OCI-LY7 (cell line): ENCODE results near the gene SLC25A25. TPM values are rescaled to one million over a fixed set of nuclear protein-coding genes. Genes with fewer than 3 reads are reported as not detected.

Experiments
- BruUV-seq: library from RNA; stranded (reverse); fragments of 400-500 nt; replicated peaks from 2 replicates; lab custom pipeline; 2021; lab: Mats Ljungman, UMichigan
- CTCF ChIA-PET: fragments of 300-600 bp; sonication (Branson Sonifier 250); formaldehyde crosslinking; loops from one replicate; lab custom pipeline; 2022; ENCODE audit warnings: antibody characterized with exemption; ENCODE audit not compliant: unreplicated experiment; lab: Charles Lee
- POLR2A ChIA-PET: fragments of 300-600 bp; sonication (Branson Sonifier 250); formaldehyde crosslinking; loops from one replicate; lab custom pipeline; 2022; ENCODE audit warnings: antibody characterized with exemption; lab: Charles Lee
- DNase-seq: peaks from one replicate; pipeline ENCODE4 v3.0.0-alpha.2; 2015; ENCODE audit warnings: low spot score
- H2AFZ ChIP-seq: fragments of 200-600 bp; sonication (generic), shearing (Covaris generic); 2 replicates; pipeline ENCODE4 v1.6.1; 2014; ENCODE audit warnings: mild to moderate bottlenecking, antibody characterized with exemption, low read length, moderate library complexity
- H3K27ac ChIP-seq: fragments of 200-600 bp; sonication (generic); 2 replicates; pipeline ENCODE4 v1.5.1; 2014; ENCODE audit warnings: mixed run types, low read depth, mild to moderate bottlenecking, moderate library complexity, low read length, inconsistent platforms; ENCODE audit not compliant: poor library complexity, severe bottlenecking
- H3K36me3 ChIP-seq: fragments of 200-600 bp; sonication (generic); 2 replicates; pipeline ENCODE4 v1.6.1; 2014; ENCODE audit warnings: mild to moderate bottlenecking, antibody characterized with exemption, low read length, moderate library complexity, mixed read lengths; ENCODE audit not compliant: insufficient read depth
- H3K4me1 ChIP-seq: fragments of 200-600 bp; sonication (generic); 2 replicates; pipeline ENCODE4 v1.5.1; 2014; ENCODE audit warnings: mild to moderate bottlenecking, low read length; ENCODE audit not compliant: insufficient read depth, poor library complexity, severe bottlenecking
- H3K4me2 ChIP-seq: fragments of 200-600 bp; sonication (generic); 2 replicates; pipeline ENCODE4 v1.6.1; 2014; ENCODE audit warnings: mild to moderate bottlenecking, low read length
- H3K4me3 ChIP-seq: fragments of 200-600 bp; sonication (generic); 2 replicates; pipeline ENCODE4 v1.5.1; 2014; ENCODE audit warnings: mild to moderate bottlenecking, low read depth, low read length; ENCODE audit not compliant: poor library complexity, severe bottlenecking
- H3K79me2 ChIP-seq: fragments of 200-600 bp; sonication (generic); 2 replicates; pipeline ENCODE4 v1.6.1; 2016; ENCODE audit warnings: low read depth, mild to moderate bottlenecking, low read length, moderate library complexity, mixed read lengths; ENCODE audit not compliant: insufficient read depth
- H3K9me2 ChIP-seq: fragments of 200-600 bp; sonication (generic); 2 replicates; pipeline ENCODE4 v1.6.1; 2016; ENCODE audit warnings: mild to moderate bottlenecking, low read length, mixed read lengths; ENCODE audit not compliant: insufficient read depth
- H3K9me3 ChIP-seq: fragments of 200-600 bp; sonication (generic); 2 replicates; pipeline ENCODE4 v1.6.1; 2014; ENCODE audit warnings: mild to moderate bottlenecking, mixed run types, low read length, mixed read lengths
- H4K20me1 ChIP-seq: fragments of 200-600 bp; sonication (generic); 2 replicates; pipeline ENCODE4 v1.6.1; 2014; ENCODE audit warnings: mild to moderate bottlenecking, antibody characterized with exemption, low read length, moderate library complexity, mixed read lengths; ENCODE audit not compliant: insufficient read depth
- EZH2phosphoT487 ChIP-seq: fragments of 200-600 bp; sonication (generic); IDR thresholded peaks from 2 replicates; pipeline ENCODE4 v1.6.1; 2018; ENCODE audit warnings: low read depth, borderline replicate concordance, mild to moderate bottlenecking, mixed run types, antibody characterized with exemption, low read length, moderate library complexity, mixed read lengths
- intact Hi-C: fragments of 100-400 bp; cut with micrococcal nuclease; formaldehyde crosslinking; loops from one replicate; pipeline ENCODE4 v1.10.0; 2022; ENCODE audit not compliant: unreplicated experiment
- total RNA-seq, 2 experiments: library from RNA; depleted of rRNA in 1 of 2; stranded (reverse); fragments of >200 nt in 1 of 2; shearing (Covaris generic) in 1 of 2; gene quantifications; 2 replicates each; pipeline ENCODE4 v1.2.3, GENCODE V29; 2014 to 2022
- TF ChIP-seq, protein P1 (sequence below): fragments of 200-600 bp; sonication (generic); conservative IDR thresholded peaks from 2 replicates; pipeline ENCODE4 v1.5.1; 2014; ENCODE audit warnings: mild to moderate bottlenecking, antibody characterized with exemption, low read length, moderate library complexity, mixed read lengths

SLC25A25 gene
- total RNA-seq, 2 experiments from 2014 or later: 17.6 to 21.4 TPM

DNA sequence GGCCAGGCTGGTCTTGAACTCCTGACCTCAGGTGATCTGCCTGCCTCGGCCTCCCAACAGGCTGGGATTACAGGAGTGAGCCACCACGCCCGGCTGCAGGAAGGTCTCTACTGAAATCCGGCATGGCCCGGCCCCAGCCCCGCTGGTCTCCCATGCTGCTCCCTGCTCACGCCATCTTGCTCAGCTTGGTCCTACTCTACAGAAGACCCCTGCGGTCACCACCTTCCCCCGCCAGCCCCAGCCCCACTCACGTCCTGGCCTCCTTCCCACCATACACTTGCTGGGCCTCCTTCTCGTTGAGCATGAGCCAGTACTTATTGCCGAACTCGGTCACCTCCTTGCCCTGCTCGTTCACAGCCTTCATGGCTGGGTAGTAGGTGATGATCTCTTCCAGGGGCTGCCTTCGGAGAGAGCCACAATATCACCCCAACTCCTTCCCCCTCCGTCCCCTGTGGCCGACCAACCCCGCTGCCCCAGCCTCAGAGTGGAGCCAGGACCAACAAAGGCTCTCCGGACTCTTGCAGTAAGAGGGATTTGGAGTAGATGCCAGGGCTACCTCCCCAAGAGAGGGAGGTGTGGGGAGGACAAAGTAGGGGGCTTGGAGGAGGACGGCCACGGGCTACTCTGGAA, 55.5 kb downstream of the SLC25A25 start:
- ChIA-PET POLR2A (no interaction called here), CTCF (no interaction called here)
- no peak for TF ChIP-seq EZH2phosphoT487
- TF ChIP-seq, protein P1, sequence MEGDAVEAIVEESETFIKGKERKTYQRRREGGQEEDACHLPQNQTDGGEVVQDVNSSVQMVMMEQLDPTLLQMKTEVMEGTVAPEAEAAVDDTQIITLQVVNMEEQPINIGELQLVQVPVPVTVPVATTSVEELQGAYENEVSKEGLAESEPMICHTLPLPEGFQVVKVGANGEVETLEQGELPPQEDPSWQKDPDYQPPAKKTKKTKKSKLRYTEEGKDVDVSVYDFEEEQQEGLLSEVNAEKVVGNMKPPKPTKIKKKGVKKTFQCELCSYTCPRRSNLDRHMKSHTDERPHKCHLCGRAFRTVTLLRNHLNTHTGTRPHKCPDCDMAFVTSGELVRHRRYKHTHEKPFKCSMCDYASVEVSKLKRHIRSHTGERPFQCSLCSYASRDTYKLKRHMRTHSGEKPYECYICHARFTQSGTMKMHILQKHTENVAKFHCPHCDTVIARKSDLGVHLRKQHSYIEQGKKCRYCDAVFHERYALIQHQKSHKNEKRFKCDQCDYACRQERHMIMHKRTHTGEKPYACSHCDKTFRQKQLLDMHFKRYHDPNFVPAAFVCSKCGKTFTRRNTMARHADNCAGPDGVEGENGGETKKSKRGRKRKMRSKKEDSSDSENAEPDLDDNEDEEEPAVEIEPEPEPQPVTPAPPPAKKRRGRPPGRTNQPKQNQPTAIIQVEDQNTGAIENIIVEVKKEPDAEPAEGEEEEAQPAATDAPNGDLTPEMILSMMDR: no peak
- no TSS peak for BruUV-seq
- no peaks in the 10 kb centered on the region for H3K9me2 ChIP-seq
- 0 out of 2 replicates have a peak, but pooled peaks cover 7% of the 10 kb centered on the region for H4K20me1 ChIP-seq
- H3K9me3 ChIP-seq: no peaks in the 10 kb centered on the region
- no peak overlapping the region for H2AFZ ChIP-seq
- H3K4me2 ChIP-seq: no peak overlapping the region
- no peak for DNase-seq
- intact Hi-C loops: no loop called here
- H3K4me3 ChIP-seq: no peak overlapping the region
- peaks cover 24% of the 10 kb centered on the region for H3K79me2 ChIP-seq
- peaks cover 17% of the 10 kb centered on the region for H3K4me1 ChIP-seq
- peaks cover 55% of the 10 kb centered on the region for H3K36me3 ChIP-seq
- no peak overlapping the region for H3K27ac ChIP-seq

GRCh38 chr9:128124451-128124850, 56.4 kb downstream of the SLC25A25 start:
- Histone ChIP-seq H3K79me2 (peaks cover 24% of the 10 kb centered on the region), H3K4me3 (no peak overlapping the region), H3K9me2 (no peaks in the 10 kb centered on the region), H4K20me1 (0 out of 2 replicates have a peak, but pooled peaks cover 12% of the 10 kb centered on the region), H3K36me3 (peaks cover 55% of the 10 kb centered on the region), H3K9me3 (no peaks in the 10 kb centered on the region), H2AFZ (no peak overlapping the region), H3K4me1 (peaks cover 25% of the 10 kb centered on the region), H3K4me2 (no peak overlapping the region; the same call in 1 of the 2 replicates), H3K27ac (no peak overlapping the region)
- POLR2A ChIA-PET: interaction anchor here (0.6 kb wide), 2 partner anchors 33 to 354 kb away, joined by 3 to 5 read pairs; no protein-coding TSS in a partner anchor
- intact Hi-C loops: no loop called here
- CTCF ChIA-PET: interaction anchor here (0.6 kb wide), 1 partner anchor 240 kb away, joined by 3 read pairs; no protein-coding TSS in a partner anchor
- no peak for DNase-seq
- TF ChIP-seq, protein P1: no peak
- no peak for TF ChIP-seq EZH2phosphoT487
- no TSS peak for BruUV-seq
